HG02571 (cell line): ENCODE results near the gene KCNH3.

Experiments
- ATAC-seq: cut with Tn5 transposase; IDR thresholded peaks from one replicate; pipeline ENCODE4 v1.9.1; 2021; ENCODE audit warnings: mild to moderate bottlenecking, moderate library complexity; ENCODE audit not compliant: unreplicated experiment

The KCNH3 gene

GRCh38 chr12:49543221-49543913 lies 4.5 kb downstream of the KCNH3 start:
- no peak for ATAC-seq

- ATAC-seq: no peak
Measured at GRCh38 chr12:49543914-49544815, 5.3 kb downstream of the KCNH3 start.

GRCh38 chr12:49545815-49546214 lies 7.0 kb downstream of the KCNH3 start:
- no peak for ATAC-seq

- no peak for ATAC-seq
Measured at GRCh38 chr12:49546481-49546880, 7.7 kb downstream of the KCNH3 start.

- ATAC-seq: no peak
Measured at GRCh38 chr12:49547090-49547690, 8.4 kb downstream of the KCNH3 start.

GRCh38 chr12:49548481-49548821 lies 9.6 kb downstream of the KCNH3 start:
- ATAC-seq: no peak

- no peak for ATAC-seq
Measured at GRCh38 chr12:49548822-49549648, 10.2 kb downstream of the KCNH3 start.

GRCh38 chr12:49549735-49550692 lies 11.2 kb downstream of the KCNH3 start:
- no peak for ATAC-seq

GRCh38 chr12:49550693-49551252 lies 11.9 kb downstream of the KCNH3 start:
- ATAC-seq: no peak

GRCh38 chr12:49552014-49552413 lies 13.2 kb downstream of the KCNH3 start:
- no peak for ATAC-seq

GRCh38 chr12:49552425-49552824 lies 13.6 kb downstream of the KCNH3 start:
- ATAC-seq: no peak

- no peak for ATAC-seq
Measured at GRCh38 chr12:49552899-49553298, 14.1 kb downstream of the KCNH3 start.

- no peak for ATAC-seq
Measured at GRCh38 chr12:49553512-49554088, 14.8 kb downstream of the KCNH3 start.

GRCh38 chr12:49554266-49554665 lies 15.4 kb downstream of the KCNH3 start:
- ATAC-seq: no peak

- no peak for ATAC-seq
Measured at GRCh38 chr12:49555631-49556390, 17.0 kb downstream of the KCNH3 start.

- ATAC-seq: no peak
Measured at GRCh38 chr12:49556391-49557186, 17.8 kb downstream of the KCNH3 start.

- no peak for ATAC-seq
Measured at GRCh38 chr12:49557187-49557916, 18.5 kb downstream of the KCNH3 start.
